Stomach (tissue), 4 donors: ENCODE data around the gene OR5H15.

ENCODE experiments used
- EP300 ChIP-seq: sonication (generic); formaldehyde crosslinking; IDR thresholded peaks from one replicate; pipeline ENCODE4 v1.6.1; 2017; ENCODE audit warnings: antibody characterized with exemption
- POLR2A ChIP-seq, 4 donors: fragments of 450-650 bp; IDR thresholded peaks; one replicate each; pipeline ENCODE4 v1.6.1; 2016; ENCODE audit warnings: antibody characterized with exemption in 4 of 4, control low read depth in 2 of 4, mild to moderate bottlenecking in 1 of 4, moderate library complexity in 1 of 4
- POLR2AphosphoS5 ChIP-seq, 3 donors: sonication (generic); formaldehyde crosslinking; IDR thresholded peaks; one replicate each; pipeline ENCODE4 v1.6.1; 2016; ENCODE audit warnings: antibody characterized with exemption in 3 of 3
- TF ChIP-seq, protein P1 (sequence below), 7 experiments: fragments of 450-650 bp in 4 of 7; fragments of 200-600 bp in 3 of 7; sonication (generic) in 3 of 7; IDR thresholded peaks; one replicate each; pipeline ENCODE4 v1.5.1; 2016 to 2019; ENCODE audit warnings: antibody characterized with exemption in 7 of 7, control low read depth in 2 of 7, mild to moderate bottlenecking in 1 of 7

DNA sequence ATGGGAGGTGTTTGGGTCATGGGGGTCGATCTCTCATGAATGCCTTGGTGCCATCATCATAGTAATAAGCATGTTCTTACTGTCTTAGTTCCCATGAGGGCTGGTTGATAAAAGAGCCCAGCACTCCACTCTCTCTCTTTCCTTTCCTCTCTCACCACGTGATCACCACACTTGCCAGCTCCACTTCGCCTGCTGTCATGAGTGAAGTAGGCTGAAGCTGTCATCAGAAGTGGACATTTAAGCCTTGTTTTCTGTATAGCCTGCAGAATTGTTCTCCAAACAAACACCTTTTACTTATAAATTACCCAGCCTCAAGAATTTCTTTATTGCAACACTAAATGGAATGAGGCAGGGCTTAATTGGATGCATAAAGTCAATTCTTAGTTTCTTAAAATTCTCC is 29.9 kb upstream of the OR5H15 start:
- TF ChIP-seq, protein P1, sequence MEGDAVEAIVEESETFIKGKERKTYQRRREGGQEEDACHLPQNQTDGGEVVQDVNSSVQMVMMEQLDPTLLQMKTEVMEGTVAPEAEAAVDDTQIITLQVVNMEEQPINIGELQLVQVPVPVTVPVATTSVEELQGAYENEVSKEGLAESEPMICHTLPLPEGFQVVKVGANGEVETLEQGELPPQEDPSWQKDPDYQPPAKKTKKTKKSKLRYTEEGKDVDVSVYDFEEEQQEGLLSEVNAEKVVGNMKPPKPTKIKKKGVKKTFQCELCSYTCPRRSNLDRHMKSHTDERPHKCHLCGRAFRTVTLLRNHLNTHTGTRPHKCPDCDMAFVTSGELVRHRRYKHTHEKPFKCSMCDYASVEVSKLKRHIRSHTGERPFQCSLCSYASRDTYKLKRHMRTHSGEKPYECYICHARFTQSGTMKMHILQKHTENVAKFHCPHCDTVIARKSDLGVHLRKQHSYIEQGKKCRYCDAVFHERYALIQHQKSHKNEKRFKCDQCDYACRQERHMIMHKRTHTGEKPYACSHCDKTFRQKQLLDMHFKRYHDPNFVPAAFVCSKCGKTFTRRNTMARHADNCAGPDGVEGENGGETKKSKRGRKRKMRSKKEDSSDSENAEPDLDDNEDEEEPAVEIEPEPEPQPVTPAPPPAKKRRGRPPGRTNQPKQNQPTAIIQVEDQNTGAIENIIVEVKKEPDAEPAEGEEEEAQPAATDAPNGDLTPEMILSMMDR (IDR thresholded peaks at IDR 0.05): no peak
- TF ChIP-seq POLR2AphosphoS5 (IDR thresholded peaks at IDR 0.05) (no peak), POLR2A (IDR thresholded peaks at IDR 0.05) (no peak), EP300 (no peak)
